ENCODE data around the gene CAMKMT.
"Not testable (repeated sequence)": the region's sequence is repeated elsewhere in the genome, so short reads cannot be mapped to it uniquely, and the experiment has no call there.

CAMKMT gene

GRCh38 chr2:44496130-44496529 is 134.4 kb downstream of the CAMKMT start:
- no peaks in the 10 kb centered on the region for H3K4me1 ChIP-seq (ENCODE audit: insufficient read depth, insufficient read length)
- H3K4me3 ChIP-seq (ENCODE audit: insufficient read length, low read depth) = no peak overlapping the region
- DNase-seq (ENCODE audit: low read depth, low spot score) = no peak
- no peak overlapping the region for H3K9ac ChIP-seq (ENCODE audit: insufficient read length, low read depth)
- no peaks in the 10 kb centered on the region for H3K9me3 ChIP-seq (ENCODE audit: insufficient read depth, low read length)
- no peak for TF ChIP-seq SUZ12 (IDR thresholded peaks at IDR 0.05; ENCODE audit: extremely low read depth, insufficient read depth, insufficient read length)
- no peaks in the 10 kb centered on the region for H3K36me3 ChIP-seq (ENCODE audit: insufficient read depth, insufficient read length, low read length)
- H3K27me3 ChIP-seq (ENCODE audit: insufficient read depth, insufficient read length) = no peaks in the 10 kb centered on the region

GRCh38 chr2:44498551-44498950 is 136.8 kb downstream of the CAMKMT start:
- no peaks in the 10 kb centered on the region for H3K36me3 ChIP-seq (ENCODE audit: insufficient read depth, insufficient read length, low read length)

GRCh38 chr2:44505664-44506063 is 143.9 kb downstream of the CAMKMT start:
- DNase-seq (ENCODE audit: low read depth, low spot score); H3K9me3 ChIP-seq (ENCODE audit: insufficient read depth, low read length); H3K36me3 ChIP-seq (ENCODE audit: insufficient read depth, insufficient read length, low read length); H3K27me3 ChIP-seq (ENCODE audit: insufficient read depth, insufficient read length); H3K4me1 ChIP-seq (ENCODE audit: insufficient read depth, insufficient read length); H3K9ac ChIP-seq (ENCODE audit: insufficient read length, low read depth); H3K4me3 ChIP-seq (ENCODE audit: insufficient read length, low read depth): not testable (repeated sequence)

More at GRCh38 chr2:44498551-44498950, 136.8 kb downstream of the CAMKMT start:
- no peak for TF ChIP-seq SUZ12 (IDR thresholded peaks at IDR 0.05; ENCODE audit: extremely low read depth, insufficient read depth, insufficient read length)
- no peak for TF ChIP-seq ZNF274 (IDR thresholded peaks at IDR 0.05; ENCODE audit: low read depth, low read length)
- no peak for TF ChIP-seq YY1 (IDR thresholded peaks at IDR 0.05; ENCODE audit: insufficient read depth, insufficient read length)
- Histone ChIP-seq H3K9me3 (ENCODE audit: insufficient read depth, low read length) (no peaks in the 10 kb centered on the region), H3K4me1 (ENCODE audit: insufficient read depth, insufficient read length) (no peaks in the 10 kb centered on the region), H3K9ac (ENCODE audit: insufficient read length, low read depth) (no peak overlapping the region), H3K4me3 (ENCODE audit: insufficient read length, low read depth) (no peak overlapping the region), H3K27me3 (ENCODE audit: insufficient read depth, insufficient read length) (no peaks in the 10 kb centered on the region)
- no peak for DNase-seq (ENCODE audit: low read depth, low spot score)

DNA sequence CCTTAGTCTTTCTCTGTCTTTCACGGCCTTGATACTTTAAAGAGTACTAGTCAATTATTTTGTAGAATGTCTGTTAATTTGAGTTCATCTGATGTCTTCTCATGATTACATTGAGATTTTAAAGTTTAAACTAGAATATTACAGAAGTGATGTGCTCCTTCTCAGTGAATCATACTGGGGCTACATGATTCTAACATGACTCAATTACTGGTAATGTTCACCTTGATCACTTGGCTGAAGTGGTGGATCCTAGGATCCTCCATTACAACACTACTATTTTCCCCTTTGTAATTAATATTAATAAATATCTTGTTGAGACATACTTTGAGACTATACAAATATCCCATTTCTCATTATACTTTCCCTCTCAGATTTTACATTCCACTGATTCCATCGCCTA is 148.5 kb downstream of the CAMKMT start:
- no peak for DNase-seq (ENCODE audit: low read depth, low spot score)
- H3K36me3 ChIP-seq (ENCODE audit: insufficient read depth, insufficient read length, low read length) = no peaks in the 10 kb centered on the region
- no peaks in the 10 kb centered on the region for H3K9me3 ChIP-seq (ENCODE audit: insufficient read depth, low read length)
- TF ChIP-seq SUZ12 (IDR thresholded peaks at IDR 0.05; ENCODE audit: extremely low read depth, insufficient read depth, insufficient read length) (no peak), ZNF274 (IDR thresholded peaks at IDR 0.05; ENCODE audit: low read depth, low read length) (no peak), YY1 (IDR thresholded peaks at IDR 0.05; ENCODE audit: insufficient read depth, insufficient read length) (no peak)
- no peaks in the 10 kb centered on the region for H3K4me1 ChIP-seq (ENCODE audit: insufficient read depth, insufficient read length)
- H3K27me3 ChIP-seq (ENCODE audit: insufficient read depth, insufficient read length) = no peaks in the 10 kb centered on the region
- H3K9ac ChIP-seq (ENCODE audit: insufficient read length, low read depth) = no peak overlapping the region
- no peak overlapping the region for H3K4me3 ChIP-seq (ENCODE audit: insufficient read length, low read depth)

DNA sequence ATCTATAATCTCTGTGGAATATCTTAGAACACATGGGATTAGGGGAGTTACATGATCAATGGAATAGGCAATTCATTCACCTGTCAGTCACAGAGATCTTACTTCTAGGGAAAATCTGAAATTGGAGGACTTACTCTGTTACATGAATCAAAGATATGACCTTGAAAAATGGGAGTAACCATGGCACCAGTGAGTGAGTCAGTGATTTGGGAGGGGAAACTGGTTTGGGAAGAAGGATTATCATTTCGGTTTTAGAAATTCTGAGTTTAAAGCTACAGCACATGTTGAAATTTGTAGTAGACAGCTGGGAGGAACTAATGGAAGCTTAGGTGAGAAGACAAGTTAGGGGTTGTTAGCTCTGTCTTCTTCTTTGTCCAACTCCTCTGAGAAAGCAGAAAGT is 153.7 kb downstream of the CAMKMT start:
- TF ChIP-seq SUZ12 (IDR thresholded peaks at IDR 0.05; ENCODE audit: extremely low read depth, insufficient read depth, insufficient read length) (no peak), YY1 (IDR thresholded peaks at IDR 0.05; ENCODE audit: insufficient read depth, insufficient read length) (no peak), ZNF274 (IDR thresholded peaks at IDR 0.05; ENCODE audit: low read depth, low read length) (no peak)
- no peak for DNase-seq (ENCODE audit: low read depth, low spot score)
- Histone ChIP-seq H3K4me3 (ENCODE audit: insufficient read length, low read depth) (no peak overlapping the region), H3K4me1 (ENCODE audit: insufficient read depth, insufficient read length) (no peaks in the 10 kb centered on the region), H3K9me3 (ENCODE audit: insufficient read depth, low read length) (no peaks in the 10 kb centered on the region), H3K36me3 (ENCODE audit: insufficient read depth, insufficient read length, low read length) (no peaks in the 10 kb centered on the region), H3K9ac (ENCODE audit: insufficient read length, low read depth) (no peak overlapping the region), H3K27me3 (ENCODE audit: insufficient read depth, insufficient read length) (no peaks in the 10 kb centered on the region)

GRCh38 chr2:44519026-44519425 is 157.3 kb downstream of the CAMKMT start:
- H3K27me3 ChIP-seq (ENCODE audit: insufficient read depth, insufficient read length) = no peaks in the 10 kb centered on the region
- H3K4me3 ChIP-seq (ENCODE audit: insufficient read length, low read depth) = no peak overlapping the region
- TF ChIP-seq ZNF274 (IDR thresholded peaks at IDR 0.05; ENCODE audit: low read depth, low read length) (no peak), YY1 (IDR thresholded peaks at IDR 0.05; ENCODE audit: insufficient read depth, insufficient read length) (no peak), SUZ12 (IDR thresholded peaks at IDR 0.05; ENCODE audit: extremely low read depth, insufficient read depth, insufficient read length) (no peak)
- DNase-seq (ENCODE audit: low read depth, low spot score) = no peak
- H3K36me3 ChIP-seq (ENCODE audit: insufficient read depth, insufficient read length, low read length) = no peaks in the 10 kb centered on the region
- H3K9ac ChIP-seq (ENCODE audit: insufficient read length, low read depth) = no peak overlapping the region
- H3K9me3 ChIP-seq (ENCODE audit: insufficient read depth, low read length) = 0 out of 2 replicates have a peak, but pooled peaks cover 6% of the 10 kb centered on the region
- H3K4me1 ChIP-seq (ENCODE audit: insufficient read depth, insufficient read length) = no peaks in the 10 kb centered on the region

DNA sequence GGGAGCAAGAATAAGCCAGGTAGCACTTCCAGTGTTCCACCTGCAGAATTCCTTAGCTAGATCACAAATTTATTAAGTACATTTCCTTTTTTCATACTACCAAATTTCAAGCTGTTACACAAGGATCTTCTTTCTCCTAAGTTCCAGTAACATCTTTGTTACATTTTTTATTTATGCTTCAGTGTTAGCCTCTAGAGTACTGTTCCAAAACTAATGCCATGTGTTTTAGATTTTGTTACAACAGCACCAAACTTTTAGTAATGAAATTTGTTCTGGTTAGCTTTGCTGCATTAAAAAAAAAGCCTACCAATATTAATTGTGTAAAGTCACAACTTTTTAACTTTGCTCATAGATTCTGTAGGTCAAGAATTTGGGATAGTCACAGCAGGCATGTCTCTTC is 161.1 kb downstream of the CAMKMT start:
- H3K4me3 ChIP-seq (ENCODE audit: insufficient read length, low read depth) = no peak overlapping the region

DNA sequence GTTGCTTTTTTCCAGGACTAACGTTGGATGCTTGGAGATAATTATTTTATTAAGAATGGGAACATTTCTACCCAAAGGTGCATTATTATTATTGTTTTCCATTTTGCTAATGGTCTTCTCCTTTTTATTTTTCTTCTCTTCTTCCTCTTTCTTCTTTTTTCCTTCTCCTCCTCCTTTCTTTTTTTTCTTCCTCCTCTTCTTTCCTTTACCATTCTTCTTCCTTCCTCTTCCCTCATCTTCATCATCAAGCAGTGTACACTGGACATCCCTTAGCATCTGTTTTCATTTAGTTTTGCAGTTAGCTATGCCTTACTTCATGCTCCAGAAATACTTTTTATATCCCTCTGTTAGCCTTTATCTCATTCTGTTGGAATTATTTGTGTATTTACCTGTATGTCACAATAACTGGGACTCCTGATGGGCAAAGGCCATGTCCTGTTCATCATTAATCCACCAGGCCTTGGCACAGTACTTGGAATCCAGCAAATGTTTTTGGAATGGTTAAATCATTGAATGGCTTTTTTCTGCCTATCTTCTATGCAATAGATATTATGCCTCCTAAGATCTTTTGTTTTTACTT is 162.7 kb downstream of the CAMKMT start:
- H3K4me3 ChIP-seq (ENCODE audit: insufficient read length, low read depth) = no peak overlapping the region
- H3K9me3 ChIP-seq (ENCODE audit: insufficient read depth, low read length) = 0 out of 2 replicates have a peak, but pooled peaks cover 6% of the 10 kb centered on the region
- H3K4me1 ChIP-seq (ENCODE audit: insufficient read depth, insufficient read length) = no peaks in the 10 kb centered on the region
- no peaks in the 10 kb centered on the region for H3K27me3 ChIP-seq (ENCODE audit: insufficient read depth, insufficient read length)
- no peaks in the 10 kb centered on the region for H3K36me3 ChIP-seq (ENCODE audit: insufficient read depth, insufficient read length, low read length)
- TF ChIP-seq SUZ12 (IDR thresholded peaks at IDR 0.05; ENCODE audit: extremely low read depth, insufficient read depth, insufficient read length) = no peak
- TF ChIP-seq ZNF274 (IDR thresholded peaks at IDR 0.05; ENCODE audit: low read depth, low read length) = no peak
- TF ChIP-seq YY1 (IDR thresholded peaks at IDR 0.05; ENCODE audit: insufficient read depth, insufficient read length) = no peak
- no peak overlapping the region for H3K9ac ChIP-seq (ENCODE audit: insufficient read length, low read depth)
- no peak for DNase-seq (ENCODE audit: low read depth, low spot score)

More for the DNA sequence above, 161.1 kb downstream of the CAMKMT start:
- no peak for TF ChIP-seq YY1 (IDR thresholded peaks at IDR 0.05; ENCODE audit: insufficient read depth, insufficient read length)
- TF ChIP-seq SUZ12 (IDR thresholded peaks at IDR 0.05; ENCODE audit: extremely low read depth, insufficient read depth, insufficient read length) = no peak
- TF ChIP-seq ZNF274 (IDR thresholded peaks at IDR 0.05; ENCODE audit: low read depth, low read length) = no peak
- Histone ChIP-seq H3K4me1 (ENCODE audit: insufficient read depth, insufficient read length) (no peaks in the 10 kb centered on the region), H3K9me3 (ENCODE audit: insufficient read depth, low read length) (0 out of 2 replicates have a peak, but pooled peaks cover 6% of the 10 kb centered on the region), H3K27me3 (ENCODE audit: insufficient read depth, insufficient read length) (no peaks in the 10 kb centered on the region), H3K36me3 (ENCODE audit: insufficient read depth, insufficient read length, low read length) (no peaks in the 10 kb centered on the region), H3K9ac (ENCODE audit: insufficient read length, low read depth) (no peak overlapping the region)
- DNase-seq (ENCODE audit: low read depth, low spot score) = no peak

Measured in NT2/D1 (cell line).